T-helper 17 cell (primary cell): ENCODE measurements around the gene PRELP. TPM values are rescaled to one million over a fixed set of nuclear protein-coding genes. Genes with fewer than 3 reads are reported as not detected.
A peak's percentile ranks its signal among the peaks of the same experiment; 100 is the strongest.

Experiments
- ATAC-seq: fragments of 150-1000 bp; cut with Tn5 transposase; 2 replicates; pipeline ENCODE4 v1.10.0; 2021; ENCODE audit warnings: mild to moderate bottlenecking, moderate library complexity
- DNase-seq, 3 donors: peaks; one replicate each; pipeline versions ENCODE4 v3.0.0 to v3.0.0-alpha.2; 2020 to 2021
- H3K9me3 ChIP-seq: one replicate; pipeline ENCODE4 v1.7.0; 2013; ENCODE audit warnings: low read length, mild to moderate bottlenecking; ENCODE audit not compliant: control insufficient read depth, poor library complexity, severe bottlenecking
- H3K27ac Mint-ChIP-seq: one replicate; pipeline ENCODE4 v1.8.0; 2022; ENCODE audit warnings: mild to moderate bottlenecking, moderate library complexity, mixed read lengths
- H3K27me3 Mint-ChIP-seq: one replicate; pipeline ENCODE4 v1.8.0; 2022; ENCODE audit warnings: mixed read lengths
- H3K36me3 Mint-ChIP-seq: one replicate; pipeline ENCODE4 v1.8.0; 2022; ENCODE audit warnings: low read depth, mixed read lengths
- H3K4me1 Mint-ChIP-seq: one replicate; pipeline ENCODE4 v1.8.0; 2022; ENCODE audit warnings: mild to moderate bottlenecking, mixed read lengths
- H3K4me3 Mint-ChIP-seq: one replicate; pipeline ENCODE4 v1.8.0; 2022; ENCODE audit warnings: mild to moderate bottlenecking, moderate library complexity, mixed read lengths
- total RNA-seq, 4 donors: library from RNA in 2 of 4; stranded (reverse) in 2 of 4; gene quantifications; one replicate each; pipeline ENCODE4 v1.2.3 and lab custom pipeline; 2022 to 2026

Gene PRELP
- total RNA-seq, 2 donors from 2014 or later = not detected

DNA sequence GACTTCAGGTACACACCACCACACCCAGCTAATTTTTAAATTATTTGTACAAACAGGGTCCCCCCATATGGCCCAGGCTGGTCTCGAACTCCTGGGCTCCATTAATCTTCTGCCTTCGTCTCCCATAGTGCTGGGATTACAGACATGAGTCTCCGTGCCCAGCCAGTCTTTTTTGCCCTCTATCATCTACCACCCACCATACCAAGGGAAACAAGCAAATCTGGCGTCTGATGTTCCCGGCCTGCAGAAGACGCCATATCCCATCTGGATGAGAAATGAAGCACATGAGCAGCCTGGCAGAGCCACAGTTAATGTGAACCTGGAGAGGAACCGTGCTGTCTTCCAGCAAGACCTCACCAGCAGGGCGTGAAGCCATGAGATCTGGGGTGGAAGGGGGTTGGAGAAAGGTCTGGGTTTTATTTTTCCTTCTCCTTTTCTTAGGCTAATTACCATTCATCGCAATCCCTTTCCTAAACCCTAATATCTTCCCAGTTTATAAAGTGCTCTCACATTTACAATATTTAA, 1.8 kb upstream of the PRELP start:
- no peak for ATAC-seq
- no peak for DNase-seq
- Mint-ChIP-seq H3K27ac (no peak overlapping the region), H3K4me3 (no peak overlapping the region), H3K4me1 (peaks cover 5% of the 10 kb centered on the region), H3K36me3 (peaks cover 5% of the 10 kb centered on the region), H3K27me3 (peaks cover 59% of the 10 kb centered on the region)
- H3K9me3 ChIP-seq = no peaks in the 10 kb centered on the region

DNA sequence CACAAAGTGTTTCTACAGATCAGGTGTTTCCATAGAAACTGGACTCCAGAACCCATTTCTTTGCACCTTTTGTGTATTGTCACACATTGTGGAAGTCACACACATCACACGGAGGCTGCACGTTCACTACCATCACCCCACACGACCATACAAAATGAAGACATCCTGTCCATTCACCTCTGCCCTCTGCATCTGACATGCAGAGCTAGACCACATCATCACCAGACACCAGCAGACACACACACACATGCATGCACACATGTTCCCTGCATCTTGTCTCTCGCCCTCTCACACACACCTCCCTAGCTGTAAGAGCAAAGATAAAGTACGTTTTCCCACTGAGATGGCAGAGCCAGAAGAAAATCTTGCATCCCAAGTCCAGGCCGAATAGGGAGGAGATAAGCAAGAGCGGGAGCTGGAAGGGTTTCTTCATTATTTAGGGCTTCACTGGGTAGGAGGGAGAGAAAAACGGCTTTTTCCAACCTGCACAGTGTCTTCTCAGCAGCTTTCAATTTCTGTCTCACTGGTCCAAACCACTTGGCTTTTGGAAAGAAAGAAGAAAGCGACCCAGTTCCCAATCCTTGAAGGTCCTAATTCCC, 709 bp downstream of the PRELP start:
- ATAC-seq = no peak
- Mint-ChIP-seq H3K27me3 (peaks cover 42% of the 10 kb centered on the region), H3K4me1 (peaks cover 8% of the 10 kb centered on the region), H3K27ac (no peak overlapping the region), H3K4me3 (no peak overlapping the region), H3K36me3 (peaks cover 5% of the 10 kb centered on the region)
- H3K9me3 ChIP-seq = no peaks in the 10 kb centered on the region
- no peak for DNase-seq

DNA sequence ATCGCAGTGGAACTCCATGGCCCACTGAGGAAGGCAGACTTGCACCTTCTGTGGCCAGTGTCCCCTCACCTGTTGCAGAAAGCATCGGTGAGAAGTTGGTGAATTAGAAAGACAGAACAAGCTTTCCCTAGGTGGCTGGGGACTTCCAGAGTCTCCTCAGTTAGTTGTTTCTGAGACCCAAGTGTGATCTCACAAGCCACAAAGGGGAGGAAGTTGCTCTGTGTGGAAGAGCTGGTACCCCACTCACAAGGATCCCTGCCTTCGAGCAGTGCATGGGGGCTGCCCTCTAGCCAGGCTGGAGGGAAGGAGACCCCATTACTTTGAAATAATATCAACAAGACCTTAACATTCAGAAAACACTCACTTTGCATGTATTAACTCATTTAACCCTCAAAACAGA, 2.1 kb downstream of the PRELP start:
- H3K27me3 Mint-ChIP-seq = peaks cover 34% of the 10 kb centered on the region
- H3K27ac Mint-ChIP-seq = no peak overlapping the region
- no peak for DNase-seq
- no peak for ATAC-seq
- no peaks in the 10 kb centered on the region for H3K9me3 ChIP-seq
- peaks cover 5% of the 10 kb centered on the region for H3K36me3 Mint-ChIP-seq
- H3K4me1 Mint-ChIP-seq = peaks cover 11% of the 10 kb centered on the region
- H3K4me3 Mint-ChIP-seq = no peak overlapping the region

DNA sequence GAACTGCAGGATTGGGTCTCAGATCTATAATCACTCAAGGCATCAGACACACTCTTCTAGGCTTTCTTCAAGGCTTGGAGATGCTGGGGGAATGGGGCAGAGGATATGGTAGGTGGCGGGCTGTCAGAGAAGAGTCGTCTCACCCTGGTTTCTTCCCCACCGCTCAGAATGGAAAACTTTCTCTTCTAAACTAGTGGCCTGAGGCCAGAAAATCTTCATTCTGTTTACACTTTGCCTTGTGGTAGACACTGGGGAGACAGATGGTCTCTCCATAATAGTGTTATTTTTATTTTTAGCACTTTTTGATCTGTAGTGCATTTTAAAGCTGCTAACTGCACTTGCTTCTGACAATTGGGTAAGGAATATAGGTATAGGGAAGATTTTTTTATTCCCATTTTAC, 2.6 kb downstream of the PRELP start:
- Mint-ChIP-seq H3K27ac (no peak overlapping the region), H3K4me1 (peaks cover 11% of the 10 kb centered on the region)
- no peak for ATAC-seq

DNA sequence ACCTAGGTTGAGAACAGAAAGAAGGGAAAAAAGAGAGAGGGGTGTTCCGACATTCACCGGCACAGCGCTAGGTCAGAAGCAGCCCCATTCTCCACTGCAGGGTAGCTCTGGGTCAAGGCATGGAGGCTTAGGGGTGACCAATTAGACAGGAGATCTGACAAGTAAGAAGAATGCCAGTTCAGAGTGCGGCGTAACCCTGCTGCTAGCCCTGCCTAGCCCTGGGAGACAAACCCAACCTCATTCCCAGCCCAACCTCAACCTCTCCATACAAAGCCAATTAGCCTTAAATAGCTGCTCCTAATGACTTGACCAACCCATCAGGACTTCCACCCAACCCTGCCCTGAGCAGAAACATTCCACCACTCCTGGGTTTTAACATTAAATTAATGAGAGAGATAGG, 3.4 kb downstream of the PRELP start:
- H3K27ac Mint-ChIP-seq = no peak overlapping the region
- H3K27me3 Mint-ChIP-seq = peaks cover 26% of the 10 kb centered on the region
- no peak for DNase-seq
- H3K36me3 Mint-ChIP-seq = peaks cover 5% of the 10 kb centered on the region
- H3K9me3 ChIP-seq = no peaks in the 10 kb centered on the region
- peaks cover 11% of the 10 kb centered on the region for H3K4me1 Mint-ChIP-seq
- H3K4me3 Mint-ChIP-seq = no peak overlapping the region
- no peak for ATAC-seq

More for the DNA sequence above, 2.6 kb downstream of the PRELP start:
- no peaks in the 10 kb centered on the region for H3K9me3 ChIP-seq
- H3K36me3 Mint-ChIP-seq = peaks cover 5% of the 10 kb centered on the region
- no peak for DNase-seq
- H3K27me3 Mint-ChIP-seq = peaks cover 33% of the 10 kb centered on the region
- no peak overlapping the region for H3K4me3 Mint-ChIP-seq

DNA sequence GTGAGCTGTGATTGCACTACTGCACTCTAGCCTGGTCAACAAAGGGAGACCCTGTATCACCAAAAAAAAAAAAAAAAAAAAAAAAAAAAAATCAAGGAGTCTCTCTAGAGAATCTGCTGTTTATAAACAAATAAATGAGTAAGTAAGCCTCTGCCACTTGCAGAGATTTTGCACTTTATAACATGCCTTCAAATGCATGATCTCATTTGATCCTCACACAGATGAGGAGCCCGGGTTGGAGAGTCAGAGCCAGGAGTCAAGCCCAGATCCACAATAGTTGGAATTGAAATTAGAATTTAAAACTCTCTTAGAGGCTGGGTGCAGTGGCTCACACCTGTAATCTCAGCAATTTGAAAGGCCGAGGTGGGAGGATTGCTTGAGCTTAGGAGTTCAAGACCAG, 4.0 kb downstream of the PRELP start:
- no peaks in the 10 kb centered on the region for H3K9me3 ChIP-seq
- no peak overlapping the region for H3K4me3 Mint-ChIP-seq
- H3K27ac Mint-ChIP-seq = no peak overlapping the region
- H3K27me3 Mint-ChIP-seq = peaks cover 24% of the 10 kb centered on the region
- DNase-seq (no peak), ATAC-seq (no peak)
- peaks cover 5% of the 10 kb centered on the region for H3K36me3 Mint-ChIP-seq
- peaks cover 11% of the 10 kb centered on the region for H3K4me1 Mint-ChIP-seq

DNA sequence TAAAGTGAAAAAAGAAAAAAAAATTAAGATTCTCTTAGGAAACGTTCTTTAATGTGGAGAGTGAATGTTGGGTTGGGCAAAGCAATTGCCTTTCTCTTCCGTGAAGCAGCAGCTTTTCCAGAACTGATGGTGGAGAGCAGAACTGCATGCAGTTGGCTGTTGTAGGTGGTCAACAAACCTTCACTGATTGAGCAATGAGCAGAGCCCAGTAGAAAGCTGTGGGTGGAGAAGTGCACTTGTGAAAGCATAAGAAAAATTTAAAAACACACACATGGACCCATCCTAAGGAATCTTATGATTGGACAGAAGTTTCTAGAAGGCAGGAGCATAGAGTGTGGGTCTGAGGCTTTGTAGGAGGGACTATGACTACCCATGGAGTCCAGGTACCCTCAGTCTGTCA, 4.5 kb downstream of the PRELP start:
- Mint-ChIP-seq H3K27me3 (peaks cover 21% of the 10 kb centered on the region), H3K27ac (no peak overlapping the region), H3K36me3 (peaks cover 5% of the 10 kb centered on the region), H3K4me3 (no peak overlapping the region), H3K4me1 (peaks cover 11% of the 10 kb centered on the region)
- ATAC-seq (no peak), DNase-seq (no peak)
- H3K9me3 ChIP-seq = no peaks in the 10 kb centered on the region

DNA sequence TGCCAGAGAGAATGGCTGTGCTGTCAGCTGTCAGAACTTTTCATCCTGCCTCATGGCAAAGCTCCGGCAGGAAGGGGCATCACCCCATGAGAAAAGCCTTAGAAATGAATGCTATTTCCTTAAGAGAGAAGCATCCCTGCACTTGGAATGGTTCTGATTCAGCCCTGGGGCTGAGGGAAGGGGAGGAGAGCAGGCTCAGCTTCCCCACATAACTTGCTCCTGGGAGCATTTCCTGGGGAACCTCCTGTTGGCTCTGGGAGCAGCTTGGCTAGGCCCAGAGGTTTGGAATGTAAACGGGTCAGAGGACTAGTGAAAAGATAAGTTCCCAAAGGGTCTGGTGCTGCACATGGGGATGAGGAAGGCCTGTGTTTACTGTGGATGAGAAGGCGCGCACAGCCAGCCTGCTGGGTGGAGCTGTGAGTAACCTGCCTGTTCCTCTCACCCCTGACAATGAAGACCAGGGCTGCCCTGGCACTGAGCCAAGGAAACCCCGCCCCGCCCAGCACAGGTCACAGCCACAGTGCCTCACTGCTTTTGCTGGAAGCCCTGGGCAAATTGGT, 5.0 kb downstream of the PRELP start:
- ATAC-seq (peak; percentile 71), DNase-seq (peak; percentile 21 to 31 (median 28))
- H3K36me3 Mint-ChIP-seq = peaks cover 5% of the 10 kb centered on the region
- no peak overlapping the region for H3K27ac Mint-ChIP-seq
- no peaks in the 10 kb centered on the region for H3K9me3 ChIP-seq
- H3K4me1 Mint-ChIP-seq = peaks cover 11% of the 10 kb centered on the region
- H3K27me3 Mint-ChIP-seq = peaks cover 18% of the 10 kb centered on the region
- no peak overlapping the region for H3K4me3 Mint-ChIP-seq

DNA sequence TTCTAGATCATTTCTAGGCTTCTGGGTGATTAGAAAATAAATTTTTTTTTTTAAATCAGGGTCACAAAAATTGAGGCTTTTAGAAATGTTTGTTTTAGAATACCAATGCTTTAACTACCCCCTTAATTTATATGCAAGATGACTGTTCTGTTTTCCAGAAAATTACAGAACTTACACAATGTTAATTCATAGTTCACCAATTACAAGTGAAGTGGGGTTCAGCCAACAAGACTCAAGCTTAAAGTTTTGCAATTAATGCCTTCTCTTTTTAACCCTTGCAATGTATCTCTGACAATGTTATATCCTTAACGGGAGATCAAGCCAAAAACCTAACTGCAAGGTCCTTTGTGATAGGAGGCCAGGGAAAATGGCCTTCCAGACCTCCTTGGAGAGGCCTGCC, 5.6 kb downstream of the PRELP start:
- no peak overlapping the region for H3K4me3 Mint-ChIP-seq
- peaks cover 12% of the 10 kb centered on the region for H3K27me3 Mint-ChIP-seq
- no peak overlapping the region for H3K27ac Mint-ChIP-seq
- DNase-seq = no peak
- no peak for ATAC-seq
- H3K9me3 ChIP-seq = no peaks in the 10 kb centered on the region
- peaks cover 2% of the 10 kb centered on the region for H3K36me3 Mint-ChIP-seq
- peaks cover 7% of the 10 kb centered on the region for H3K4me1 Mint-ChIP-seq

DNA sequence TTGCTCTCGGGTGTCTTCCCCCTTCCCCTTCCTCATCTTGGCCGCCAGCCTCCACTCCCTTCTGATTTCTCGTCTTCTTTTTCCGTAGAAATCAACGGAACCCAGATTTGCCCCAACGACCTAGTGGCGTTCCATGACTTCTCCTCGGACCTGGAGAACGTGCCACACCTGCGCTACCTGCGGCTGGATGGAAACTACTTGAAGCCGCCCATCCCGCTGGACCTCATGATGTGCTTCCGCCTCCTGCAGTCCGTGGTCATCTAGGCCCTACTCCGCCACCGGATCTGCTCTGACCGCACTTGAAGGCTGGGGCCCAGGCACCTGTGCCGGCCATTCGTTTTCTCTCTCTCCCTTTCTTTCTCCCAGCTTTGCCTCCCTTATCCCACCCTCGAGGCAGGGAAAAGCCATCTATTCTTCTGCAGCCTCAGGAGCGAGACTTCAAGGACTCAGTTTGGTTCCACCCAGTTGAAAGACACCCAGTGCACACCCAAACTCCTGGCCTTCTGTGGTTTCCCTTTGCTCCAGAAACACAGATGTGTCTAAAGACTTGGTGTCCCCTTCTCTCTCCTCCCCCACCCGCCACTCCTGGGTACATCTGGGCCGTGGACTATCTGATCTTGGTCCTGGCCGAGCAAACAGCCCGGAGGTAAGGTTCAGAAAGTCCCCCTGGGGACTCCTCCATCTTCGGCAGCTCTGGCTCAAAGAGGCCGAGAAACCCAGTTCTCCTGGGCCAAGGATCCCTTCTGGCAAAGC, 11.2 kb downstream of the PRELP start:
- Mint-ChIP-seq H3K36me3 (no peaks in the 10 kb centered on the region), H3K27me3 (peaks cover 8% of the 10 kb centered on the region), H3K27ac (peak overlapping the region; percentile 82), H3K4me3 (peak overlapping the region; percentile 87), H3K4me1 (peaks cover 15% of the 10 kb centered on the region)
- no peaks in the 10 kb centered on the region for H3K9me3 ChIP-seq
- ATAC-seq (no peak), DNase-seq (no peak)

DNA sequence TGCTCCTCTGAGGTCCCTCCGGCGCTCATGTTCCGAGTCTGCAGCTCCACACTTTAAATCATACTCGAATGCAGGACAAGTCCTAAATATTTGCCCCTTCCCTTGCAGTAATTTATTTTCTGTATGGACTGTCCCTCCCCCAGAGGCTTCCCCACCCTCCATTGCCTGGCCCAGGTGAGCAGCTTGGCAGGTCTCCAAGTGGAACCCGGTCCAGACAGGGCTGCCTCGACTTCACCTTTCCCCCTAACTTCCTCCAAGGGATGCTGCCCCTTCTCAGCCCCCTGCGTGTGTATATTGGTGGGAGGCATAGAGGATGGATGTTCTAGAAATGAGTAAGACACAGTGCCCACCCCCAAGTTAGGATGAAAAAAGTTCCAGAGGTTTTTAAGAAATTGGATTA, 12.9 kb downstream of the PRELP start:
- peaks cover 17% of the 10 kb centered on the region for H3K4me1 Mint-ChIP-seq
- no peak overlapping the region for H3K27ac Mint-ChIP-seq
- H3K36me3 Mint-ChIP-seq = no peaks in the 10 kb centered on the region
- DNase-seq (no peak), ATAC-seq (no peak)
- H3K27me3 Mint-ChIP-seq = peaks cover 20% of the 10 kb centered on the region
- H3K4me3 Mint-ChIP-seq = peak overlapping the region; percentile 28
- no peaks in the 10 kb centered on the region for H3K9me3 ChIP-seq

DNA sequence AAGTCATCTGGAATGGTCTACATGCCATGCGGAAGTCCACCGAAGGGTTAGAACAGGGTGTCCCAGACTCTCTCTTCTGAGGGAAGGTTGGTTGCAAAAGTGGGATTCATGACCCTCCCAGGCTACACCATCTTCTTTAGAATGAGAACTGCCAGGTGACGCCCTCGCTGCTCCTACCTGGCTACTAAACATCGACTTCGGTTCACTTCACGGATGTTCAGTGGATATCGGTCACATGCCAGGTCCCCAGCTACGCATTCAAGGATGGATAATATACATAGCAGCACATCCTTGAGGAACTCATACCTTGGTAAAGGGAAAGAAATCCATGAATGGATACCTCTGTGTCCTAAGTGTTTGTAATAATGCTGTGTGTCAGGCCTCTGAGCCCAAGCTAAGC, 15.0 kb downstream of the PRELP start:
- Mint-ChIP-seq H3K4me3 (no peak overlapping the region), H3K4me1 (peaks cover 18% of the 10 kb centered on the region), H3K27ac (no peak overlapping the region), H3K27me3 (peaks cover 22% of the 10 kb centered on the region), H3K36me3 (no peaks in the 10 kb centered on the region)
- DNase-seq (no peak), ATAC-seq (no peak)
- H3K9me3 ChIP-seq = no peaks in the 10 kb centered on the region

DNA sequence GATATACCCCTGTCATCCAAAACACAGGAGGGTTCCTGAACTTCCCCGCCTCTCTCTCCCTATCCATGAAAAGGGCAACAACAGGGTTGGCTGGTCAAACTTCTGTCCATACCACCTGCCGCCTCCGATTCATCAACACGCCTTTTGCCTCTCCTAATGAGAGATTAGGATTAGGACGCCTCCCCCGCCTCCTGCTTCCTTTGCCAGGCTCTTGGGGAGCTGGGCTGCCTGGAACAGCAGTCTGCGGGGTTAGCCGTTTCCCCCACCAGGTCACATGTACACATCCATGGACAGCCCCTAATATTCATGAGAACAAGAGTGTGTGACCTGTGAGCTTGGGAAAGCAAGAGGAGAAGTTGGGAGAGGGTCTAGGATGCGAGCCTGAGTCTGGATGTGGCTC, 16.1 kb downstream of the PRELP start:
- Mint-ChIP-seq H3K36me3 (no peaks in the 10 kb centered on the region), H3K4me1 (peaks cover 16% of the 10 kb centered on the region), H3K27me3 (peaks cover 22% of the 10 kb centered on the region), H3K27ac (no peak overlapping the region), H3K4me3 (no peak overlapping the region)
- DNase-seq (no peak), ATAC-seq (no peak)
- H3K9me3 ChIP-seq = no peaks in the 10 kb centered on the region
